H1 (cell line): ENCODE data around the gene GPD1L.

Source experiments
- BRCA1 ChIP-seq: IDR thresholded peaks from 2 replicates; pipeline ENCODE4 v1.6.1; 2012; ENCODE audit warnings: low read depth, low read length, improper control_type of control experiment
- CBX8 ChIP-seq: fragments of 300-800, 300-1000 bp; sonication (generic); IDR thresholded peaks from 2 replicates; pipeline ENCODE4 v1.7.1; 2016; ENCODE audit warnings: low read depth, low read length, borderline replicate concordance
- CREB1 ChIP-seq: IDR thresholded peaks from 2 replicates; pipeline ENCODE4 v1.6.1; 2012; ENCODE audit warnings: inconsistent platforms
- HDAC6 ChIP-seq: IDR thresholded peaks from one replicate; pipeline ENCODE4 v1.7.1; 2012; ENCODE audit warnings: low read depth, mild to moderate bottlenecking, inconsistent platforms, low read length, moderate library complexity
- POLR2A ChIP-seq, 2 experiments: IDR thresholded peaks; 1 replicate in 1 of 2; 2 replicates in 1 of 2; pipeline ENCODE4 v1.6.1; 2011; ENCODE audit warnings: low read depth in 2 of 2, low read length in 2 of 2, mild to moderate bottlenecking in 2 of 2; ENCODE audit errors: control extremely low read depth in 1 of 2
- POLR2AphosphoS5 ChIP-seq: IDR thresholded peaks from 2 replicates; pipeline ENCODE4 v1.6.1; 2011; ENCODE audit warnings: low read depth, low read length
- SP2 ChIP-seq: IDR thresholded peaks from 2 replicates; pipeline ENCODE4 v1.6.1; 2012; ENCODE audit warnings: mild to moderate bottlenecking, low read length, inconsistent platforms
- TAF1 ChIP-seq: IDR thresholded peaks from 2 replicates; pipeline ENCODE4 v1.6.1; 2011; ENCODE audit warnings: mild to moderate bottlenecking, low read depth, low read length
- YY1 ChIP-seq: IDR thresholded peaks from 2 replicates; pipeline ENCODE4 v1.6.1; 2011; ENCODE audit warnings: low read depth, mild to moderate bottlenecking, low read length
- ZNF274 ChIP-seq: IDR thresholded peaks from 2 replicates; pipeline ENCODE4 v1.7.0; 2012; ENCODE audit warnings: low read length, borderline replicate concordance; ENCODE audit errors: extremely low read depth
- TF ChIP-seq, protein P1 (sequence below), 3 experiments: IDR thresholded peaks; 1 replicate in 2 of 3; 2 replicates in 1 of 3; pipeline versions ENCODE4 v1.5.1 to v1.6.1; 2011; ENCODE audit warnings: low read length in 3 of 3, mild to moderate bottlenecking in 3 of 3, inconsistent platforms in 2 of 3, low read depth in 1 of 3, moderate library complexity in 1 of 3; ENCODE audit not compliant: insufficient read depth in 1 of 3; ENCODE audit errors: control extremely low read depth in 1 of 3
- TF ChIP-seq, protein P2 (sequence below): IDR thresholded peaks from 2 replicates; pipeline ENCODE4 v1.6.1; 2011; ENCODE audit warnings: low read length, improper control_type of control experiment

DNA sequence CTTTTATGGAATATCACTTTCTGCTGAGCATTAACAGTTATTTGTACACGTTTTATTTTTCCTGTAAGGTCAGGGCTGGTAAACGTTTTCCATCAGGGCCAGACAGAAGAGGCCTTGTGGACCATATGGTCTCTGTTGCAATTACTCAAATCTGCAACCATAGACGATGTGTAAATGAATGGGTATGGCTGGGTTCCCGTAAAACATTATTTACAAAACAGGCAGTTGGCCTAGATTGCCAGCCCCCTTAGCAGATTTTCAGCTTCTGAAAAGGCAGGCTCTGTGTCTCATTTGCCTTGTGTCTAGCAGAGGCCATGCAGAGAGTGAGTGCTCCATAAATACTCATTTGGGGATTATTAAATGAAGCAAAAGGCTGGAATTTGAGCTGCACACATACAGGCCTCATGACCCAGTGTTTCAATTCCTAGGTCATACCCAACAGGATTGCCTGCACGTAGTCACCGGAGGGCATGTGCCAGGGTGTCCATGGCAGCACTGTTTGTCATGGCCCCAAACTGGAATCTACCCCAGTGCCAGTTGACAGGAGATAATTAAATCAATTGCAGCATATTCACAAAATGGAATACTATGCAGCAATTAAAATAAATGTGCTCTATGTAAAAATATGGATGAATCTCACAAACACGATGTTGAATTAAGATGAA is 51.3 kb downstream of the GPD1L start:
- TF ChIP-seq, protein P1, sequence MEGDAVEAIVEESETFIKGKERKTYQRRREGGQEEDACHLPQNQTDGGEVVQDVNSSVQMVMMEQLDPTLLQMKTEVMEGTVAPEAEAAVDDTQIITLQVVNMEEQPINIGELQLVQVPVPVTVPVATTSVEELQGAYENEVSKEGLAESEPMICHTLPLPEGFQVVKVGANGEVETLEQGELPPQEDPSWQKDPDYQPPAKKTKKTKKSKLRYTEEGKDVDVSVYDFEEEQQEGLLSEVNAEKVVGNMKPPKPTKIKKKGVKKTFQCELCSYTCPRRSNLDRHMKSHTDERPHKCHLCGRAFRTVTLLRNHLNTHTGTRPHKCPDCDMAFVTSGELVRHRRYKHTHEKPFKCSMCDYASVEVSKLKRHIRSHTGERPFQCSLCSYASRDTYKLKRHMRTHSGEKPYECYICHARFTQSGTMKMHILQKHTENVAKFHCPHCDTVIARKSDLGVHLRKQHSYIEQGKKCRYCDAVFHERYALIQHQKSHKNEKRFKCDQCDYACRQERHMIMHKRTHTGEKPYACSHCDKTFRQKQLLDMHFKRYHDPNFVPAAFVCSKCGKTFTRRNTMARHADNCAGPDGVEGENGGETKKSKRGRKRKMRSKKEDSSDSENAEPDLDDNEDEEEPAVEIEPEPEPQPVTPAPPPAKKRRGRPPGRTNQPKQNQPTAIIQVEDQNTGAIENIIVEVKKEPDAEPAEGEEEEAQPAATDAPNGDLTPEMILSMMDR (IDR thresholded peaks at IDR 0.05; ENCODE audit: control extremely low read depth in 1 of 3, insufficient read depth in 1 of 3, low read depth in 1 of 3, low read length in 3 of 3) = no peak
- TF ChIP-seq POLR2AphosphoS5 (no peak), POLR2A (IDR thresholded peaks at IDR 0.05; ENCODE audit: control extremely low read depth in 1 of 2, low read depth in 2 of 2, low read length in 2 of 2) (no peak), HDAC6 (no peak), TAF1 (no peak), SP2 (no peak), CBX8 (no peak), ZNF274 (no peak), CREB1 (no peak), YY1 (no peak), BRCA1 (no peak)
- TF ChIP-seq, protein P2, sequence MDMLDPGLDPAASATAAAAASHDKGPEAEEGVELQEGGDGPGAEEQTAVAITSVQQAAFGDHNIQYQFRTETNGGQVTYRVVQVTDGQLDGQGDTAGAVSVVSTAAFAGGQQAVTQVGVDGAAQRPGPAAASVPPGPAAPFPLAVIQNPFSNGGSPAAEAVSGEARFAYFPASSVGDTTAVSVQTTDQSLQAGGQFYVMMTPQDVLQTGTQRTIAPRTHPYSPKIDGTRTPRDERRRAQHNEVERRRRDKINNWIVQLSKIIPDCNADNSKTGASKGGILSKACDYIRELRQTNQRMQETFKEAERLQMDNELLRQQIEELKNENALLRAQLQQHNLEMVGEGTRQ = no peak
